HG03558 (cell line): ENCODE measurements around the gene CACNA1I.

Source experiments
- ATAC-seq: cut with Tn5 transposase; IDR thresholded peaks from one replicate; pipeline ENCODE4 v1.9.1; 2021; ENCODE audit warnings: moderate number of reproducible peaks; ENCODE audit not compliant: unreplicated experiment; ENCODE audit errors: extremely low read depth

Gene CACNA1I

DNA sequence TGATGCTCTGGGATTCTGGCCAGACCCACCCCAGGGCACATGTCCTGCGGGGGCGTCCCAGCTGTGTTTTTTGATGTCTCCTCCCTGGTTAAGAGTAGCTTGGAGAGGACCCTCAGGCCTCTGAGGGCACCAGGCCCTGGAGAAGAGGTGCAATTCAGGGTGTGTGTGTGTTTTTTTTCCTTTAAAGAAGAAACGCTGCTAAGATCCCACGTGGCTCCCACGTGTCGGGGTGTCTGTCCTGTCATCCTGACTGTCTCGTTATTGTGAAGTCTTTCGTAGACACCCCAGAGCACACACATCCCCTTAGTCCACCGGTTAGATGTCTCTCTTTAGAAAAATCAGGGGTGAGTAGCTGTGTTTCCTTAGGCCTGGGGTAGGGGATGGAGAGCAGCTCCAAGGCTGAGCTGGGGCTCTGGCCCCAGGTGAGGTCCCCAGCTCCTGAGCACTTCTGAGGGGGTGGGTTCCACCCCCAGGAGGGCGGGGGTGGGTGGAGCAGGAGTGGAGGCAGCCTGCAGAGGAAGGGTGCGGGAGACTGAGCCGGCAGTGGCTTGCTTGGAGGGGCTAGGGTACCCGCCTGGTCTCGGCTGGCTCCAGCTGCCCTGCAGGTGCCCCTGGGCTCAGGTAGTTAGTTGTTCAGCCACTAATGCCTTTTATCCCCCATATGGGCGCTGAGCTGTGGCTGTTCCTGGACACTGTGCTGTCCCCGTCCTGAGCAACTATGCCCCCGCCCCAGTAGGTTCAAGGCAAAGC lies 116.4 kb downstream of the CACNA1I start:
- ATAC-seq = no peak

DNA sequence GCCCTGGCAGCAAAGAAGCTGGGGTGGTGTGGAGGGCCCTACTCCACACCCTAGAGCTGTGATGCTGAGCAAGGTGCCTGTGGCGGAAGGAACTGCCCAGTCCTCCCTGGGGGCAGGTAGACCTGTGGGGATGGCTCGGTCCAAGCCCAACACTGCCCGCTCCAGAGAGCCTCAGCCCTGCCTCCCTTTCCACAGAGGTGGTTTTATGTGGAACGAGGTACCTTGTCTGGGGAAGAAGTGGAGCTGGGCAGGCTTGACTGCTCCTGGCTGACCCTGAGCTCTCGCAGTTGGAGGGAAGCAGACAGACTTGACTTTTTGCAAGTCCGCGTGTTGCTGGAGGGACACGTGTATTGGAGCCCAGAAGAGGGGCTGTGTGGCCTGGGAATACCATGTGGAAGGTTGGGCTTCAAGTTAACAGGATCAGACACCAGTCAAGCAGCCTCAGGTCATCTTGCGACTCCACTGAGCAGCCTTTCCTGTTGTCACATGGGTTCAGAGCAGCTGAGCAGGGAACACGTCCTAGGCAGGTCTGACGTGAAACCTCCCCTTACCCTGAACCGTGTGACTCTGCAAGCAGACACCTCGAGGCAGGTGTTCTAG lies 117.7 kb downstream of the CACNA1I start:
- no peak for ATAC-seq

DNA sequence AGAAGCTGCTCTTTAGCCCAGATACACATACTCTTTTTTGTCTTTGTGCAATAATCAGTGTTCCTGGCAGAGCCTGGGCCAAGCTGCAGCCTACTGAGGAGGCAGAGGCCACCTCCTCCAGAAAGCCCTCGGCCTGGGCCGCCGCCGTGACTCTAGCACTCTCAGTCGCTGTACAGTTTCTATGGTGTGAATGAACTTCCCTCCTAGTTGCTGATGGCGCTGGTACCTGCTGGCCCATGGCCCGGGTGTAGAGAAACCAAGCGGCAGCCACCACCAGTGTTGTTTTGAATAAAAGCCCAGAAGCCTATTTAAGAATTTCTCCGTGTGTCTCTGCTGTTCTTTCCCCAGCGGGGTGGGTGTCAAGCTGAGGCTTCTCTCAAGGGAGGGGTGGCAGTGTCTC lies 118.9 kb downstream of the CACNA1I start:
- no peak for ATAC-seq

DNA sequence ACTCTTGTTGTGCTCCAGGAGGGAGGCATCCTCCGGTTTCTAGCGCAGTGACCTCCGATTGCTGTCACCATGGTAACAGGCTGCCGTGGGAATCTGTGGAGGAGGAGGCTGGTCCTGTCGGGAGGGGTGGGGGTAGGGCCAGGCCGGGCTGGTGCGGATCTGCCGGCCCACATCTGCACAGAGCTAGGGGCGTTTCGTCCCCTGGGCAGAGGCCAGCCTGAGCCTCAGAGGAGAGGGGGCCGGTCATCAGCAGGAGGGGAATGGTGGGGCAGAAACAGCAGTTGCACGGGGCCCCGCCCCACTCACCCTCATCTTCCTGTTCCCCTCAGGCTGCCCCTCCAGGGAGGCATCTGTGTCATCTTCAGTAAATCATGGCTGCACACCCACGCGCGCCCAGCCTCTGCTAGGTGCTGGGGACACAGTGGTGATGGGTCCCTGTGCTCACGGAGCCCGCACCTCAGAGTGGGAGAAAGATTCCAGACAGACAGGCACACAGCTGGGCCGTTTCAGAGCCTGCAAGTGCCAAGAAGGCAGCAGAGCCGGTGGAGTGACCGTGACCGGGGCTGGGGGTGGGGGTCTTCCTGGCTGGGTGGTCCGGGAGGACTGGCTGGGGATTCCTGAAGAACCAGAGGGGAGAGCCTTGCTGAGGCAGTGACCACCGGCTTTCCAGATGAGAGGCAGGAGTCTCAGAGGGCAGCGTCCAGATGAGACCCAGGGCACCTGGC lies 120.5 kb downstream of the CACNA1I start:
- ATAC-seq = no peak

DNA sequence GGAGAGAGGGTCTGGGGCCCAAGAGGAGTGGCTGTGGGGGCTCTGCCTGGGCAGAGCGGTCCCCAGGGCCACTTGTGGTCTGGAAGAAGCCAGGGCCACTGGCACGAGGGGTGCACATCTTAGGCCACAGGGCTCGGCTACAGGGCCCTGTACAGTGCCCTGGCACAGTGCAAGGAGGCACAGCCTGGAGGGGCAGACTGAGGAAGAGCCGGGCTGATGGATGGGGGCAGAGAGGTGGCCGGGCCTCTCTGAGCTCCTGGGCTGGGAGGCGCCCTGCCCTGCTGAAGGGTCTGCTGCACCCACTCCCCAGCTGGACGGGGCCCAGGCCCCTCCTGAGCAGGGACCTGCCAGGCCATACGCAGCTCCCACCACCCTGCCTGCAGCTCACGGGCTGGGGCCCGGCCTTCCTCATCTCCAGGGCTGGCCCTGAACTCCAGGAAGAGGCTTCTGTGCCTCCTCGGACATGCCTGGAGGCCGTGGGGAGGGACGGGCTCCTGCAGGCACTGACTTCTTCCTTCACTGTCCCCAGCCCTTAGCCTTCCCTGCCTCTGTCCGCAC lies 123.5 kb downstream of the CACNA1I start:
- ATAC-seq = no peak

DNA sequence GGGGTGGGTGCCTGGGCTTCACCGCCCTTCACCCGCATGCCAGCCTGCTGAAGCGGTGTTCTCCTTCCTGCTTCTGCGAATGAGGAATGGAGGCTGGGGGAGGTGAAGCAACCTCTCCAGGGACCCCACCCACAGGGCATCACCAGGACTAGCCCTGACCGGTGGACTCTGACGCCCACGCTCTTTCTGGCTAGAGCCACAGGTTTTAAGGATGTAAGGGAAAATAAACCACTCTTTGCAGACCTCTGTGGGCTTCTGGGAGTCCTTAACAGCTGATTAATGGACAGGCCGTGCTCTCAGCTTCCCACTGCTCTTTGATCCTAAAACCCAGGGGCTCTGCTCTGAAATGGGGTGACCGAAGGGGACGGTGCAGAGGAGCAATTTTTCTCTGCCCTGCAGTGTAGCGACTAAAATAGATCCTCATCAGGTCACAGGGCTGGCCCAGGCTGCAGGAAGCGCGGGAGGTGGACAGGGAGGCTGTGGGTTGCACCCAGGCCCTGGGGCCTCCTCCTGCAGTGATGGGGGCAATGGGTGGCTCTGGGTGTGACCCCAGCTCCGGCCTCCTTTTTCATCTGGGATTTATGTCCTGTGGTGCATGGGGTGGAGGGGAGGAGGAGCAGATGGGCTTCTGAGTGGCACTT lies 127.4 kb downstream of the CACNA1I start:
- no peak for ATAC-seq

DNA sequence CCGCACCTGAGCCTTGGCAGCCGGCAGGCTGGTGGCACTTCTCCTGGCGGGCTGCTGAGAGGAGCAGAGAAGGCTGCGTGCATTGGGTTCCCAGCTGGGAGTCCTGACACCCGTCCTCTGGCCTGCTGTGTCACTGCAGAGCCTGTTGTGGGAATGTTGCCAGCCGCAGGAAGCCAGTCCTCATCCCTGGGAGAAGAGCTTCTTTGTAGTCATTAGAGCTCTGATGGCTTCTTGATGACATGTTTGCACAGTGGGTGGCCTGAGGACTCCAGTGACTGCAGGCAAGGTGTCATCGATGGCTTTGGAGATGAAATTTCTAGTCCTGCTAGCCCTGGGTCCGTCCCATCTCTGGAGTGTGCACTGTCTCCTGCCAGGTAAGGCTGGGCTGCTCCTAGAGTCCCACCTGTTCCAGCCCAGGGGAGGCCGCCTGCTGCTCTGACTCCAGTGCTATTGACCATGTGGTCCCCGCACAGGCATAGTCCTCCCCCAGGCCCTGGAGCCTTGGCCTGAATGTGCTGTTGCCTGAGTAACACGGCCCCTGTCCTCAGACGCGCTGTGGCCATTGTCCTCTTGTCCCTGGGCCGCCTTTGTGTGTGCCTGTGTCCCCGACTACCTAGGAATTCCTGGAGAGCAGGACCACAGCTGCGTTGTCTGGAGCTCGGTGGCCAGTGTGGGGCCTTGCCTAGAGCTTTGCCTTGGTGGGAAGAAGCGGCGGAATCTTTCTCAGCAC lies 129.2 kb downstream of the CACNA1I start:
- no peak for ATAC-seq

DNA sequence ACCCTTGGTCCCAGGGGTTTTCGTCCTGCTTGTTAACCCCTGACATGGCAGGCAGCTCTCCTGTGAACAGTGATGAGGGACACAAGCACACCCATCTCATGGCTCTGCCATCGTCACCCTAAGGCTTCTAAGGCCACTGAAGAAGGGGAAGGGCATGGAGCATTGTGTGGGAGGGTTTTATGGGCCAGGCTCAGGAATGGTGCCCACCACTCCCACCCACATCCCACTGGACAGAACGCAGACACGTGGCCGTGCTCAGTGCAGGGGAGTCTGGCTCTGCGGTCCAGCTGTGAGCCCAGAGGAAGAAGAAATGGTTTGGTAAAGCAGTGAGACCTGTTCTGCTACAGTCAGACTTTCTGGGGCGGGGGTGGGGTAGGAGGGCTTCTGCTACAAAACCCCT lies 130.0 kb downstream of the CACNA1I start:
- ATAC-seq = no peak

DNA sequence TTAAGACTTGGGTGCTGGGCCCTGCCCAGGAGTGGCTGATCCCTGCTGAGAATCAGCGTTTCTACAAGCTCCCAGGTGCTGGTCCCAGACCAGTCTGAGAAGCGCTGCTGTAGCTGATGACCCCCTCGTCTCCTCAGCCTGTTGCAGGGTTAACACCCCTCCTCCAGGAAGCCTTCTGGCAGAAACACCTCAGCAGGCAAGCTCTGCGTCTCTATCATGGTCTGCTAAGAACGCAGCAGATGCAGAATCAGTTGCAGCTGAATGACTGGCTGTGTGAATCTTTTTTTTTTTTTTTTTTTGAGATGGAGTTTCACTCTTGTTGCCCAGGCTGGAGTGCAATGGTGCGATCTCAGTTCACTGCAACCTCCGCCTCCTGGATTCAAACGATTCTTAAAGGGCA lies 132.5 kb downstream of the CACNA1I start:
- ATAC-seq = no peak

DNA sequence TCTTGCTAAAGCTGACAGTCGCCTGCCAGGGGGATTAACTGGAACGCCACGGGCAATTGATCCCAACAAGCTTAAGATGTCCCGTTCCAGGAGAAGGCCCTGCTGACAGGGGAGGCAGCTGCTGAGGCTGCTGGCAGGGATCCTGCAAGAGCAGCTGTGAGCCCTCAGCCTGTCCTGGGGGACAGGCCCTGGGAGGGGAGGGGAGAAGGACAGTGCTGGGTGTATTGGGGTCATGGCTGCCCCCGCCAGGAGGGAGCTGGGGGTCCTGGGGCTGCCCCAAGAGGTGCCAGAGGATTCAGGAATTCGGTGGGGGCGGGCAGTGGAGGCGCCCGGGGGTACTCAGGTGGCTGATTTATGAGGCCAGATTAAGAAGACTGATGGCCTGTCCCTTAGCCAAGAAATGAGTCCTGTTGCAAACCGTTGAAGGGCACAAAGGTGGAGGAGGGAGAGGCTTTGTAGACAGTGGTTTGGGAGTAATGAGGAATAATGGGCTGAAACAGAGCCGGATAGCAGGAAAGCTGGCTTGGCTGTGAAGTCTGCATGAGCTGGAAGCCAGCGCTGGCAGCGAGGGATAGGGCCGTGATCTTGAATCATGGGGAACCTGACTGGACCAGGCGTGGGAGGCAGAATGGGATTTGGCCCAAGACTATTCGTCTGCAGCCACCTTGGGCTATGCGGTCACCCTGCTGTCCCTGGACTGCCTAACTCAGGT lies 133.5 kb downstream of the CACNA1I start:
- no peak for ATAC-seq

DNA sequence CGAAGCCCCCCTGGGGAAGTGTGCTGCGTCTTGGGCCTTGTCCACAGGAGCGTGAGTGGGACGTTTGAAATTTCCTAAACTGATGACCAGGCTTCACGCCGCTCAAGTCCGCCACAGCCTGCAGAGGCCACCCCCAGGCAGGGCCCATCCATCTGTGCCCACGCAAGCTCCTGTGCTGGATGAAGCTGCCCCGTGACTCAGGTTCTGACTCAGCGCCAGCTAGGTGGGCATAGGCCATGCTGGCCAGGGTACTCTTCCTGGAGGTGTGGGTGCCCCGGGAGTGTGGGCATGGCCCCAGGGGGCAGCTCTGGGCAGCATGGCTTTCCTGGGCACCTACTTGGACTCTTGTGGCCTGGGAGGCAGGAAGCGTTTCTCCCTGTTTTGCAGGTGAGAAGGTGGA lies 134.8 kb downstream of the CACNA1I start:
- no peak for ATAC-seq

DNA sequence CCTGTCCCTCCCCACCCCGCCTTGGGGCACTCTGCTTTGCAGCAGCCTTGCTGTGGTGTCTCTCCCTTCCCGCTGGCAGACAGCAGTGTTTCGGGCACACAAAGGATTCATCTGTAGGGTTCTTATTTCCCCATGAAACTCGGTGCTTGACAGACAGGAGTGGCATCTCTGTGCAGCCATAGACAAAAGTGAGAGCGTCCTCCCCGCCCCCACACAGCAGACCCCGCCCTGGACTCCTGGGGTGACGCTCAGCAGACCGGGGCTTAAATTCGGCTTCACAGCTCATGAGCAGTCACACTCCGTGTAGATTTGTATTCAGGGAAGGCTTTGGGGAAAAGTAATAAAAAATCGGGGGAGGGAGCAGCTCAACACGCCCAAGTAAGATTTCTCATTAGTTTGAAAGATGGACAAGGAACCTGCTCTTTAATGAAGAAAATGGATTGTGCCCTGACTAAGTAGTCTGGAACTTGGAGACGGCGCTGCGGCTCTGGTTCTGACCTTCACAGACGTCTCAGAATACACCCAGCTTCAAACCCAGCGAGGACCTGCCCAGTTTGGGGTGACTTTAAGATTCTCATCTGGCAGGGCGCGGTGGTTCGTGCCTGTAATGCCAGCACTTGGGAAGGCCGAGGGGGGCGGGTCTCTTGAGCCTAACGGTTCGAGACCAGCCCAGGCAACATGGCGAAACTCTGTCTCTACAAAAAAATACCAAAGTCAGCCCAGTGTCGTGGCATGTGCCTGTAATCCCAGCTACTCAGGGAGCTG lies 136.0 kb downstream of the CACNA1I start:
- no peak for ATAC-seq

DNA sequence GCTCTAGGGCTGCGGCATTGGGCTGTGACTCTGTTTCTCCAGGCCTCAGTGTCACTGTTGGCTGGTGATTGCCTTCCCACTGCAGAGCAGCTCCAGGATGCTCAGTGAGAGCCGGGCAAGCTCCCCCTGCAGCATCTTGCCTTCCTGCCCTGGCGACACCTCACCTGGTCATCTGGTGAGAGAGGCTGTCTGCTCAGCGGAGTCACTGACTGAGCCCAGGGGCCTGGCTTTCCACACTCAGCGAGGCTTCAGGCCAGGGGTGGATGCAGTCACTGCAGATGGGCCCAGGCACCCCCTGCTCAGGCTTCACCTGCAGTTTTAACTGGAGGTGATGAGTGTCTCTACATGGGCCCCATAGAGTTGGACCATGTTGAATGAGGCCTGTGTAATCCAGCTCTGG lies 136.8 kb downstream of the CACNA1I start:
- ATAC-seq = no peak

DNA sequence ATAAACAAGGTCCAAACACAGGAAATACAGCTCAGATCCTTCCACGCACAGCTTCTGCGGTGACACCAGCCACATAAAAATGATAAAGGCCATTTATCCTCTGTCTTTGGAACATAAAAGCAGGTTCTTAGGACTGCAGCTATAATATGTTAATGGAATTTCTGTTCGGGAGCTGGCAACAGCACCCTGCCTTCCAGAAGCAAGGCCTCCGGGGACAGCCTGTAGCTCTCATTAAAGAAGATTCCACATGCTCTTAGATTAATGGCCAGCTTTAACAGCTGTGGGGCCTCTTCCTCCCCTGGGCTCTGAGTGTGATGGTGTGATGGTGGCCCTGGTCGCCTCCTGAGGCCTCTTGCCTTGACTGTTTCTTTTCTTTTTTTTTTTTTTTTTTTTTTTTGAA lies 137.3 kb downstream of the CACNA1I start:
- ATAC-seq = no peak

DNA sequence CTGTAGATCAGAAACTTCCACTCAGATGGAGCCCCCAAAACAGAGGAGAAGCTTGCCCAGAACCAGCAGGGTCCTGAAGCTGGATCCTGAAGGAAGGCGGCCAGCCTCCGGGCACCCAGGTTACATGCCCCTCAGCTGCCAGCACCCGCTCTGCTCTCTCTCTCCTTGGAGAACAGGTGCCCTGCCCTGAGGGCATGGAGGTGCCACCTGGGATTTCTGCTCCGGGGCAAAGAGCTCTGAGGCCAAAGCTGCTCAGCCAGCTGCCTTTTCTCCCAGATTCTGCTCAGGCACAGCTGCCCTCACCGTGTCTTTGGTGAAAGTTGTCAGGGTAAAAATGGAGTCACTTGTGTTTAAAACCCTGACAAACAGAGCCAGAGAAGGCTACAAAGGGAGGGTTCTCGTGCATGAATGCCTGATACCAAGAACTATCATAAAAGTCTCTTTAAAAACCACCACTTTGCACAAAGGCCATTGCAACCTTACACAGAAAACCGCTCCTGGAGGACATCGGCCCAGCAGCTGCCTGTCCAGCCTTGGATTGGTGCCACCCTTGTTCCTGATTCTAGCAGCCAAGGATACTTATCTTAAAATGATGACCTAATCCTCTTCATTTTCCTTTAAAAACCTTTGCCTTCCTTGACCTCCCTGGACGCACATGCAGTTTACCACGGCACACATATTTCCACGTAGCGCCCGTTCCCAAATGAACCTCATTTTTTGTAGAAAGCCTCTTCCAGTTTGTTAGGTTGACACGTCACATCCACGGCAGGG lies 140.0 kb downstream of the CACNA1I start:
- ATAC-seq = no peak

DNA sequence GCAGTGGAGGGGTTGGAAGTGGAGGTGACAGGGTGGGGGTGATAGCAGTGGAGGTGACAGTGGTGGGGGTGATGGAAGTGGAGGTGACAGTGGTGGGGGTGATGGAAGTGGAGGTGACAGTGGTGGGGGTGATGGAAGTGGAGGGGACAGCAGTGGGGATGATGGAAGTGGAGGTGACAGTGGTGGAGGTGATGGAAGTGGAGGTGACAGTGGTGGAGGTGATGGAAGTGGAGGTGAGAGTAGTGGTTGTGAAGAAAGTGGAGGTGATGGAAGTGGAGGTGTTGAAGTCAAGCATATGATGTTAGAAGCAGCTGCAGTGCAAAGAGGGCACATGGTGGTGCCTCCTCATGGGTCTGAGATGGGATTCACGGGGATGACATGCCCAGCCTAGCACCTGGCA lies 141.5 kb downstream of the CACNA1I start:
- no peak for ATAC-seq

DNA sequence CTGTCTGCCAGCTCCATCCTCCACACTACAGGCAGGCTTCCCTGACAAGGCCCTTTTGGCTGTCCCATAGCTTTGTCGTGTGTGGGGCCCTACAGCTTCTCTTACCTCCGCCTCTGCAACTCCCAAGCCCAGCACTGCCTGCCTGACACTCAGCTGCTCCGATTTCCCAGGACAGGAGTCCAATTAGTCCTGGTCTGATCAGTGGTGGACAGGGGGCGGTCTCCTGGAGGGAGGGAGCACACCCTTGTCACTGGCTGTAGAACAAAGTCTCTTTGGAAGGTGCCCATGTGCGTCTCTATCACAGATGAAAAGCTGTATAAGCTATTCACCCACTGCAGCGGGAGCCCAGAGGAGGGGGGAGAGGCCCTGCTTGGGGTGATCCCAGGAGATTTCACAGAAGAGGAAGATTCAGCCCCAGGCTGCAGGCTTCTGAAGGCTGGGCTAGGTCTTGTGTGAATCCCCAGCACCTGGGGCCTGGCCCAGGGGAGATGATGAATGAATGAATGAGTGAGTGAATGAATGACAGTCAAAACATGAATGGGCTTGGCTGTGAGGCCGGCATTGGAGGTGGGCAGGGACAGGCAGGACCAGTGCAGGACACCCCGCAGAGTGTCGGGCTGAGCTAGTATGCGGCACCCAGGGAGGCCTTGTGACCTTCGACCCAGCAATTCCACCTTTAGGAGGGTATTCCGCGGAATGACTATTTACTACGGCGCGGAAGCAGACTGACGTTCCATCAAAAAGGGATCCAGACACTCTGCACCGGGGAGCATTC lies 142.4 kb downstream of the CACNA1I start:
- no peak for ATAC-seq
